ENCODE results near the gene TPK1.

TPK1 gene

DNA sequence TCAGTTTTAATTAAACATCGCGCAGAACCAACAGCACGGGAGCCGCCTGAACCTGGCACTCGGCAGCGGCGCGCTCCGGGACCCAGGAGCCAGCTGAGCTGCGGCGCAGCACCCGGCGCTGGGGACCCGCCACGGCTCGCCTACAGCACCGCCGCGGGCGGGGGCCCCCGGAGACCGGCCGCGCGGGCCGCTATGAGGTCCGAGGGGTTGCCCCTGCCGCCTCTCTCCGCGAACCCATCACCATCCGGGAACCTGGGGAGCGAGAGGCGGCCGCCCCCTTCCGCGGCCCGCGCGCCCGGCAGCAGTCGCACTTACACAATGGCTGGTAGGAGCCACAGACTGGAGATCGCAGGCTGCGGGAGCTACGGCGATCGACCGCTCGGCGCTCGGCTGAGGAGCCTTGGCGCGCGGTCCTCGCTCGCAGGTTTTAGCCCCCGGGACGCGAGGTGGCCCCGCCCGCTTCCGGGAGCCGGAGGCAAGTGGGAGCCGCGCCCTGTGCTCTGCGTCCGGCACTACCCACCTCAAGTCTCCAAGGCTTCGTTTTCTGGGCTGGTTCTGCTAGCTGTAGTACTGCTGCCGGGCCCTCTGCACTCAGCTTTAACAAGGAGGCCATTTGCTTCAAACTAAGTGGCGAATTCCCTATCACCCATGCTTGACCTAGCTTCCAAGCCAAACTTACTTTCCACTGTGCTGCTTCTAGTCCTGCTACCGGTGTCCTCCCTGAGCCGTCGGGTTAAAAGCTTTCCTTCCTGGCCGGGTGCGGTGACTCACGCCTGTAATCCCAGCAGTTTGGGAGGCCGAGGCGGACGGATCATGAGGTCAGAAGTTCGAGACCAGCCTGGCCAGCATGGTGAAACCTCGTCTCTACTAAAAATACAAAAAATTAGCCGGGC, at the start of gene TPK1:
TPK1 (minus strand) TSS at position 402 of the 893 bp plus-strand sequence. CDS start 451 bp downstream, outside the sequence.
- DNase-seq (ENCODE audit: low spot score) = peak; percentile 69

- no peak for DNase-seq (ENCODE audit: low spot score)
Measured at GRCh38 chr7:144885478-144885877, 49.6 kb upstream of the TPK1 start.

DNA sequence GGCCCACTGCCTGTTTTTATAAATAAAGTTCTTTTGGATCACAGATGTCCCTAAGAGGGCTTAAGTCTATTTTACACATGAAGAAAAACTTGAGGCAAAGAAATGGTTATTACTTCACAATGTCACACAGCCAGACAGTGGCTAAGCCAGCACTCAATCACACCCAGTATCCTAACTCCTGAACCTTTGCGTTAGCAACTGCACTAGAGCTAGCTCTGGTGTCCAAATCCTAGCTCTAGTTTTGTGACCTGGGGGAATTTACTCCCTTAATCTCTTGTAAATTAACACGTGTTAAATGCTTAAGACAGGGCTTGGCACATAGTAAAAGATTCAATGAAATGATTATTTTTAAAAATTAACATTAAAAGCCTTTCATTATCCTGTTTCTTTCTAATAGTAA, 49.0 kb upstream of the TPK1 start:
- no peak for DNase-seq (ENCODE audit: low spot score)

DNA sequence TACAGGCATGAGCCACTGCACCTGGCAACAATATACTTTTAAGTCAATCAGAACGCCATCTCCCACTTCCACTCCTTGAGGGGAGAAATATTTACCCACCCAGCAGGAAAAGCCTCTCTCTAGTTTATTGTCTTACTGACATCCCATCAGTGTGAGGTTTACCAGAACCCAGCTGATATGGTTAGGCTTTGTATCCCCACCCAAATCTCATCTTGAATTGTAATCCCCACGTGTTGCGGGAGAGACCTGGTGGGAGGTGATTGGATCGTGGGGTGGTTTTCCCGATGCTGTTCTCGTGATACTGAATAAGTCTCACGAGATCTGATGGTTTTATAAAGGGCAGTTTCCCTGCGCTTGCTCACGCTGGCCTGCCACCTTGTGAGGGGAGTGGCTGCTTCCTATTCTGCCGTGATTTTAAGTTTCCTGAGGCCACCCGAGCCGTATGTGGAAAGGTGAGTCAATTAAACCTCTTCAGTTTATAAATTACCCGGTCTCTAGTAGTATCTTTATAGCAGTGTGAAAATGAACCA, 37.5 kb upstream of the TPK1 start:
- DNase-seq (ENCODE audit: low spot score) = no peak

- DNase-seq (ENCODE audit: low spot score) = no peak
Measured at GRCh38 chr7:144869082-144869481, 33.2 kb upstream of the TPK1 start.

DNA sequence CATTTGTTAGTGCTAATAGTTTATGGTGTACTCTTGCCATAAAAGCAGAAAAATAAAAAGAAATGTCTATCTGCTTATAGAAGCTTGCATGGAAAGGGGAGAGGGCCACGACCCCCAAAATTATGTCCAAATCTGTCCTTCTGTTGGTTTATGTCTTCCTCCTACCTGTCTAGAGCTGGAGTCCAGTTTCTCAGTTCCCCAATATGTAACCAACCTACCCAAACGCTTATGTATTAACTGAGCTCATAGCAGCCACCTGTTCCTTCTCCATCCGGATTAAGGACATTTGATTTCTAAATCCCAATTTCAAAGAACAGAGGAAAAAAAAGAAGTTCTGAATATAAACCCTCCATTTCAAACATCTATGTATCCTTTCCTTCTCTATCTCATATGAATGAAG, 30.3 kb upstream of the TPK1 start:
- DNase-seq (ENCODE audit: low spot score) = no peak

GRCh38 chr7:144863320-144863647, 27.4 kb upstream of the TPK1 start:
- DNase-seq (ENCODE audit: low spot score) = no peak

DNA sequence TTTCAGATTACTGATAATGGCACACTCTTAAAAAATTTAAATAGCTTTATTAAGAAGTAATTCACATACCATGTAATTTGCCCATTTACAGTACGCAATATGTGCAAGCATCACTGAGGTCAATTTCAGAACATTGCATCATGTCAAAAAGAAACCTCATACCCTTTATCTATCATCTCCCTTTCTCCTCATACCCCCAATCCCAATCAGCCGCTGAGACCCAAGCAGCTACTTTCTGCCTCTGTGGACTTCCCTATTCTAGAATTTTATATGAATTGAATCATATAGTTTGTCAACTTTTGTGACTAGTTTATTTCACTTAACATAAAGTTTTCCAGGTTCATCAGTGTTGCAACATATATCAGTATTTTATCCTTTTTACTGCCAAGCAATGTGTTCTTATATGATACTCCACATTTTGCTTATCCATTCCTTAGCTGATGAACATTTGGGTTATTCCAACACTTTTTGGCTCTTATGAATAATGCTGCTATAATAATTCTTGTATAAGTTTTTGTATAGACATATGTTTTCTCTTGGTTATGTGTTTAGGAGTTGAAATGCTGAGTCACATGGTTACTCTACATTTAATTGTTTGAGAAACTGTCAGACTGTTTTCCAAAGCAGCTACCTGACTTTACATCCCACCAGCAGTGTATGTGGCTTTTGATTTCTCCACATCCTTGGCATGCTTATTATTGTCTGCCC, 26.9 kb upstream of the TPK1 start:
- DNase-seq (ENCODE audit: low spot score) = no peak

DNA sequence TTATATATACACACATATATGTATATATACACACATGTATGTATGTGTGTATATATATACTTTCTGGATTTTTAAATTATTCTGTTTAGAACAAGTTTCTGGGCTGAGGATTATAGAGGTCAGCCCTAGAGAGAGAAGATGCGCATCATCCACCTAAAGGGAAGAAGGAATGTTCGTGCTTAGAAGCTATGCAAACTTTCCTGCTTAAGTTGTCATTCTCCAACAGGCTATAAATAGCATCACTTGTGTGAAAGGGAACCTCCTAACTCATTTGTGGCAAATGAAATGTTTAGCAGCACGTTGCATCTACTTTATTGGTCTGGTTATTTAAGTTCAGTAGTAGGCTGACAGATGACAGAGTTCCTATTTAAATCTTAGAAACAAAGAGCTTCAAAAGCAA, 23.9 kb upstream of the TPK1 start:
- DNase-seq (ENCODE audit: low spot score) = no peak

DNA sequence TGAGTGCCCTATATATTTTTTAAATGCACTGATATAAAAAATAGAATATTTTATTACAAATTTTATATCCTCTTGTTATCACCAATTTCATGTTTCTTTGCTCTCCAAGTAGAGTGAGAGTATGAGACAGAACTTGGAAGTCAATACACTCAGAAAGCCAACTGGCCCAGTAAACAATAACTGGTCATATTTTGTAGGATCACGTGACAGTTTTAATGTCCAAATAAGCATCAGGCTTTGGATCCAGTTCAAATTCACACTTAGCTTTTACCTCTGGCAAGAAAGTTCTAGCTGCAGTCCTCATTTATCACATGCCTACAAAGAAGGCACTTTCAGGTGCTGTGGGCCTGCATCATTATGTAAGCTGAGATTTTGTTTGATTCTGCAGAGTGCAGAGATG, 21.6 kb upstream of the TPK1 start:
- DNase-seq (ENCODE audit: low spot score) = no peak

DNA sequence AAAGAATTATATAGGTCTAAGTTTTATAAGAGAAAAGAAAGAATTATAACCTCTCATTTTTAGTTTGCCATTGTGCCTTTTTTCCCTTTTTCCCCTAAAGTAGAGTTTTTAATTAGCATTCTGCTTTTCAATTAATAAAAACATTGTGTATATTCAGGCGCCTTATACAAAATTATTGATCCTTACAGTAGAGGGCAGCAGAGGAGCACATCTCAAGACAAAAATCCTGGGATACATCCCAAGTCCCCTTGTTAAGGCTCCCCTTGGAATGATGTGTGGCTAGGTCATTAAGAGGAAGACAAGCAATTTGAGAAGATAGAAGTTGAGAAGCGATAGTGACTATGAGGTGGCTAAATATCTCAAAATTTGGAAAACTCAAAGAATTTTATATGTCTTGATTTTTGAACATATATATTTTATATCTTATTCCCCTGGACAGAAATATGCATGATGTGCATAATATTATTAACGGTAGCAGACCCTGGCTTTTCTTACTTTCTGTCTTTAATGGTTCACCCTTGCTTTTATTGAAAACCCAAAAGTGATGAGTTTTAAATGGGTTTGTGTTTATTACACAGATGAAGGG, 19.1 kb upstream of the TPK1 start:
- no peak for DNase-seq (ENCODE audit: low spot score)

- DNase-seq (ENCODE audit: low spot score) = no peak
Measured at GRCh38 chr7:144853542-144853941, 17.7 kb upstream of the TPK1 start.

DNA sequence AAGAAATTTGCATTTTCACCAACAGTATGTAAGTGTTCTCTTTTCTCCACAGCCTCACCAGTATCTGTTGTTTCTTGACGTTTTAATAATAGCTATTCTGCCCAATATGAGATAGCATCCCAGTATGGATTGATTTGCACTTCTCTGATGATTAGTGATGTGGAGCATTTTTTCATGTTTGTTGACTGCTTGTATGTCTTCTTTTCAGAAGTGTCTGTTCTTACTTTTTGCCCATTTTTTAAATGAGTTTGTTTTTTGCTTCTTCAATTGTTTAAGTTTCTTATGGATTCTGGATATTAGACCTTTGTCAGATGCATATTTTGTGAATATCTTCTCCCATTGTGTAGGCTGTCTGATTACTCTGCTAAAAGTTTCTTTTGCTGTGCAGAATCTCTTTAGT, 12.2 kb upstream of the TPK1 start:
- DNase-seq (ENCODE audit: low spot score) = no peak

DNA sequence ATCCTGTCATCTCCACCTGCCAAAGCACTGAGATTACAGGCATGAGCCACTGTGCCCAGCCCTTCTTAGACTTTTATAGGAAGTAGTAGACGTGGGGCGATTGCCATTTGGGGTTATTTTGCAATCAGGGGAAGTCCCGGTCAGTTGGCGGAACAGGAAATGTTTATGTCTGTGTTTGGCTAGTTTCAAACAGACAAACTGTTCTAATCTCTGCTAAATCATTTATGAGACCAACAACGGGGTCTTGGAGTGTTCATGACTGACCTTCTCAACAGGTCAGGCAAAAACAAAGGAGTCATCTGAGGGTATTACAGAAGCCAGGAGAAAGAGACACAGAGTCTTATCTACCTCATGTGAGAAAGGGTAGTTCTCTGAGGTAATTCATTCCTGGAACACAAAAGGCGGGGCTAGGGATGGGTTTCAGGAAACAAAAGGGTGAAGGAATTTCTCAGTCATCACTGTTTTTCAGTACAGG, 6.6 kb upstream of the TPK1 start:
- DNase-seq (ENCODE audit: low spot score) = no peak

DNA sequence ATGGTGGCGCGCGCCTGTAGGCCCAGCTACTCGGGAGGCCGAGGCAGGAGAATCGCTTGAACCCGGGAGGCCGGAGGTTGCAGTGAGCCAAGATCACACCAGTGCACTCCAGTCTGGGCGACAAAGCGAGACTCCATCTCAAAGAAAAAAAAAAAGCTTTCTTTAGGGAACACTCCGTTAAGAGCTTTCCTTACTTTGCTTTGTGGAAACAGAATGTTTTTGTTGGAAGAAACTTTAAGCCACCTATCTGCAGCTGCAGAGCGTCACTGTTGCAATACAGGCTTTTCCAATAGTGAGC, 641 bp upstream of the TPK1 start:
- no peak for DNase-seq (ENCODE audit: low spot score)

DNA sequence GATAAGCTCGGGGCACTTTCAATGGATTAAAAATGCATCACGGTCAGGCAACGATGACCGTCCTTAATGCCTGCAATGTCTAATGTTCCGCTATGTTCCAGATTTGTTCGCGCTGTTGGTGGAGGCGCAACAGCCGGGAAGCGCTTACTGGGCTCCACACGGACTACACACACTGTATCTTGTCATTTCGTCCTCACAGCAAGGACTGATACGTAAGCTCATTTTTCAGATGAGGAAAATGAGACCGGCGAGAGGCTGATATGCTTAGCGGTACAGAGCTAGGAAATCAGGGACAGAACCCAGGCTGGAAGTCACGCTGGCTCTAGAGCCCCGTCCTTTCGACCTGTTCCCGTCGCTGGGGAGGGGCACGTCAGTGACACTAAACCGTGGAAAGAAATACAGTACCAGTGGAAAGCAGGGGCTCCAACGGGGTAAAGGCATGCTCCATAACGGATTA, 670 bp downstream of the TPK1 start:
- DNase-seq (ENCODE audit: low spot score) = peak; percentile 8

DNA sequence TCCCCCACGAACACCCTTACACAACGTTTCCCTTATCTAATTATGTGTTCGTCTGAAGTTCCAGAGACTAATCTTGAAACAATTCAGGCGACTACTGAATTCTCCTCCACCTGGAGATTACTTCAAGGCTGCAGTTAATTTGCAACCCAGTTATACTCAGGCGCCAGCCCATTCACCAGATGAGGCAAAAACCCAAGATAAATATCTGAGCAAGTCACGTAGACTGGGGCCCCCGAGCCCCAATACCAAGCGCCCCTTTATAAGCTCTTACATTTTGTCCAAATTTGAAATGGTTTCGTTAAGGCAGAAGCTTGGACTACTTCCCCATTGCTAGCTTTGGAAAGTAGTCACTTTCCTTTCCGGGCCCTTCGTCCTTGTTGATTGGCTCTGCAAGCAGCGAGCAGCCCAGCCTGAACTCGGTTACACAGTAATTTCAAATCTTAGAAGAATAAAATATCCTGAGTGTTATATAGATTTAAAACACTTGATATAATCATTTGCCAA, 1.2 kb downstream of the TPK1 start:
- DNase-seq (ENCODE audit: low spot score) = no peak

DNA sequence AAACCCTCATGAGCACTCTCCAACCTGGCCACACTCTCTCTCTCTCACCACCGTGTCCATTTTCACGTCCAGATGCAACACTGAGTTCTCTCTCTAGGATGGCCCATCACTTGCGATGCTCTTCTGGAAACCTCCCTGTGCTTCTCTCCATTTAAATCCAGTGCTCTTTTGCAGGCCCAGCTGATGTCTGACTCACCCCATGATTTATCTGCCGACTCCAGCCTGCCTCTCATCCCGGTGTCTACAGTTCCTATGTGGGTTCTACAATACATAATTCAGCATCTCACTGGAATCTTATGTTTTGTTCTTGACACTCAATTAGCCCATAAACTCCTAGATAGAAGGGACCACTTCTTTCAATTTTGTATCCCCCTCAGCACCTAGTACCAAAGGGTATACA, 5.0 kb downstream of the TPK1 start:
- no peak for DNase-seq (ENCODE audit: low spot score)

GRCh38 chr7:144830024-144830785, 5.6 kb downstream of the TPK1 start:
- DNase-seq (ENCODE audit: low spot score) = no peak

DNA sequence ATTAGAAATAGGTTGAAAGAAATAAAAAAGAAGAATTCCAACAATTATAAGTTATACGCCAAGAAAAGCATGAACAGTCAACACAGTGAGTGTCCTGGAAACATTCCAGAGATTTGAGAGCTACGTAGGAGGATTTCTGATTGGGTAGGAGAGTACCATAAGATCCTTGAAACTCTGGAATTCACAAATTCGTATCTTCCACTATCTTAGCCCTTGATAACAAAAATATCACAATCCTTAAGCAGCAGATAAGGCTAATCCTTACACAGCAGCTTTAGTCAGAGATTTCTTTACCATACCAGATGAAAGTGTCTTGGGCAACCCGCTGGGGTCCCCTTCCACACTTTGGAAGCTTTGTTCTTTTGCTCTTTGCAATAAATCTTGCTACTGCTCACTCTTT, 8.2 kb downstream of the TPK1 start:
- DNase-seq (ENCODE audit: low spot score) = no peak

DNA sequence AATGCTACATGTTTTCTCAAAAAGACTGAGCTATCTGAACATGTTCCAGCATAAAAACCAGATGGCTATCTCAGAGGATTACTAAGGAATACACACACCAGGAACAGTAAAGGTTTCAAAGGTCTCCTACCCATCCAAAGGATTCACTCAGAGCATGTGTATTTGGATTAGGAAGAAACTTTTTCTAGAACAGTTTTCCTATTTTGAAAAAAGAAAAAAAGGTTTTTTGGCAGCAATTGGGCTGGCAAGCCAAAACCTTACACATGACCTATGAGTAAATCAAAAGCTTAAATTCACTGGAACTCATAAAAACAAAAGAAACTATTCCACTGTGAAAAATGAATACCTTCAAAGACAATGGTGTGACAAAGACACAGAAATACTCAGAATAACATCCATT, 9.6 kb downstream of the TPK1 start:
- DNase-seq (ENCODE audit: low spot score) = no peak

DNA sequence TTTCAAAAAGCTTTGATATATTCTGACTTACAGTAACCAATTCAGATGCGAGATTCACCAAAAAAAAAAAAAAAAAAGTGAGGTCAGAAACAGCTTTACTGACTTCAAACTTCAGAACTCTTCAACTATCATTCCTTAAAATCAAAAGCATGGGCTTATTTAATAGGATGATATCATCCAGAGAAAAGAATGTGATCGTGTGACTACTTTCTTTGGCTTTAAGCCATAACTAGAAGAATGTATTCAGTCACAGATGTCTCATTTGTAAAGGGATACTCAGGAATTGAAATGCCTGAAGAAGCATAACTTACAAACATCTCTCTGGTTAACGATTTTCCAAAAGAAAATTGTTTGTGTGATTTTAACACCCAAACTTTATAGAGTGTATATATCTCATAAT, 11.5 kb downstream of the TPK1 start:
- no peak for DNase-seq (ENCODE audit: low spot score)
